Measurements from ENCODE around the gene HECTD1.
"Not testable (repeated sequence)": the region's sequence is repeated elsewhere in the genome, so short reads cannot be mapped to it uniquely, and the experiment has no call there.

The HECTD1 gene

GRCh38 chr14:31092160-31092708 is 115.4 kb downstream of the HECTD1 start:
- DNase-seq (ENCODE audit: low spot score) = no peak

GRCh38 chr14:31090883-31091764 is 116.5 kb downstream of the HECTD1 start:
- peak; percentile 84 for DNase-seq (ENCODE audit: low spot score)

GRCh38 chr14:31086466-31086865 is 121.1 kb downstream of the HECTD1 start:
- DNase-seq (ENCODE audit: low spot score) = not testable (repeated sequence)

GRCh38 chr14:31085027-31085426 is 122.6 kb downstream of the HECTD1 start:
- DNase-seq (ENCODE audit: low spot score) = no peak

- no peak for DNase-seq (ENCODE audit: low spot score)
Measured at GRCh38 chr14:31084385-31084784, 123.2 kb downstream of the HECTD1 start.

- no peak for DNase-seq (ENCODE audit: low spot score)
Measured at GRCh38 chr14:31083781-31084180, 123.8 kb downstream of the HECTD1 start.

- DNase-seq (ENCODE audit: low spot score) = no peak
Measured at GRCh38 chr14:31080484-31080883, 127.1 kb downstream of the HECTD1 start.

GRCh38 chr14:31080056-31080455 is 127.5 kb downstream of the HECTD1 start:
- no peak for DNase-seq (ENCODE audit: low spot score)

- no peak for DNase-seq (ENCODE audit: low spot score)
Measured at GRCh38 chr14:31078766-31079165, 128.8 kb downstream of the HECTD1 start.

GRCh38 chr14:31075144-31075543 is 132.4 kb downstream of the HECTD1 start:
- no peak for DNase-seq (ENCODE audit: low spot score)

GRCh38 chr14:31071151-31071550 is 136.4 kb downstream of the HECTD1 start:
- no peak for DNase-seq (ENCODE audit: low spot score)

- peak; percentile 92 for DNase-seq (ENCODE audit: low spot score)
Measured at GRCh38 chr14:31070431-31070830, 137.2 kb downstream of the HECTD1 start.

- no peak for DNase-seq (ENCODE audit: low spot score)
Measured at GRCh38 chr14:31069343-31069742, 138.2 kb downstream of the HECTD1 start.

- no peak for DNase-seq (ENCODE audit: low spot score)
Measured at GRCh38 chr14:31068235-31068634, 139.4 kb downstream of the HECTD1 start.

GRCh38 chr14:31062908-31063307 is 144.7 kb downstream of the HECTD1 start:
- DNase-seq (ENCODE audit: low spot score) = not testable (repeated sequence)

- no peak for DNase-seq (ENCODE audit: low spot score)
Measured at GRCh38 chr14:31060253-31060875, 147.2 kb downstream of the HECTD1 start.

- DNase-seq (ENCODE audit: low spot score) = peak; percentile 41
Measured at GRCh38 chr14:31059152-31059924, 148.3 kb downstream of the HECTD1 start.

GRCh38 chr14:31057701-31058364 is 149.8 kb downstream of the HECTD1 start:
- DNase-seq (ENCODE audit: low spot score) = no peak

GRCh38 chr14:31057035-31057434 is 150.6 kb downstream of the HECTD1 start:
- DNase-seq (ENCODE audit: low spot score) = no peak

- not testable (repeated sequence) for DNase-seq (ENCODE audit: low spot score)
Measured at GRCh38 chr14:31052905-31053586, 154.5 kb downstream of the HECTD1 start.

- no peak for DNase-seq (ENCODE audit: low spot score)
Measured at GRCh38 chr14:31051511-31051910, 156.1 kb downstream of the HECTD1 start.

Data from AG08395 (cell line).